Jurkat, Clone E6-1 (cell line): Measurements from ENCODE around the gene MED27. TPM values are rescaled to one million over a fixed set of nuclear protein-coding genes. Genes with fewer than 3 reads are reported as not detected.
A peak's percentile ranks its signal among the peaks of the same experiment; 100 is the strongest.

Experiments used
- DNase-seq: peaks from one replicate; pipeline ENCODE4 v3.0.0-alpha.2; 2011; ENCODE audit warnings: low read depth, low spot score
- H3K4me3 ChIP-seq: 2 replicates; pipeline ENCODE4 v1.5.1; 2011; ENCODE audit warnings: mild to moderate bottlenecking, low read length, control low read depth, moderate library complexity
- polyA plus RNA-seq: library from polyadenylated mRNA; unstranded; fragments of >200 nt; gene quantifications from one replicate; pipeline ENCODE4 v1.2.1, GENCODE V29; 2012; ENCODE audit warnings: missing spikeins; ENCODE audit not compliant: insufficient read length, insufficient read depth

The MED27 gene
- 63.1 TPM for polyA plus RNA-seq

DNA sequence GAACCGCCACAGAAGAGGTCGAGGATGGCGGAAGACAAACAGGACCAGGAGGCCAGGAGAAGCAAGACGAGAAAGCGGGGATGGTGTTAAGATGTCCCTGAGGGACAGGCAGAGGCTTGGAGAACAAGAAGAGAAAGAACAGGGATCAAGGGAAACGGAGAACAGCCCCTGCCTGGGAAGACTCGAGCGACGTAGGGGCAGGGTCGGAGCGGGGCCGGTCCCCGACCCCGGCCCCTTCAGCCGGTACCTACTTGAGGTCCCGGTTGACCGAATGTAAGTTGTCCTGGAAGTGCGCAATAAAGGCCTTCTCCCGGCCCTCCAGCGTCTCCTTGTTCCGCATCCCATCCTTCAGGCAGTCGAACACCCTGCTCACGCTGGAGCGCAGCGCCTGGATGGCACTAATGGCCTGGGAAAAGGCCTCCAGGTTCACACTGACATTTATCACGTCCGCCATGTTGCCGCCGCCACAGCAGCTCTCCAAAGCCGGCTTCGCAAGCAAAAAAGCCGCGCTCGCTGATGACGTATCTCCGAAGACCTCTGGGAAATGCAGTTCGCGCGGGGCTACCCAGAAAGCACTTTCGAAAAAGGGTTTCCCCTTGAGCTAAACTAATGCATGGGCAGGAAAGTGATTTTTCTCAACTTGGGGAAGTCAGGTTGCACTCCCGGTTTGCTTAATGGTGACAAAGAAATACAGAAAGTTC lies at the start of gene MED27:
Gene MED27, minus strand, starts transcription at position 477 of the 701 bp plus-strand sequence. Its CDS starts 23 bp downstream, at position 454.
- H3K4me3 ChIP-seq = peak within 1 kb of the TSS; percentile 79
- peak; percentile 88 for DNase-seq

DNA sequence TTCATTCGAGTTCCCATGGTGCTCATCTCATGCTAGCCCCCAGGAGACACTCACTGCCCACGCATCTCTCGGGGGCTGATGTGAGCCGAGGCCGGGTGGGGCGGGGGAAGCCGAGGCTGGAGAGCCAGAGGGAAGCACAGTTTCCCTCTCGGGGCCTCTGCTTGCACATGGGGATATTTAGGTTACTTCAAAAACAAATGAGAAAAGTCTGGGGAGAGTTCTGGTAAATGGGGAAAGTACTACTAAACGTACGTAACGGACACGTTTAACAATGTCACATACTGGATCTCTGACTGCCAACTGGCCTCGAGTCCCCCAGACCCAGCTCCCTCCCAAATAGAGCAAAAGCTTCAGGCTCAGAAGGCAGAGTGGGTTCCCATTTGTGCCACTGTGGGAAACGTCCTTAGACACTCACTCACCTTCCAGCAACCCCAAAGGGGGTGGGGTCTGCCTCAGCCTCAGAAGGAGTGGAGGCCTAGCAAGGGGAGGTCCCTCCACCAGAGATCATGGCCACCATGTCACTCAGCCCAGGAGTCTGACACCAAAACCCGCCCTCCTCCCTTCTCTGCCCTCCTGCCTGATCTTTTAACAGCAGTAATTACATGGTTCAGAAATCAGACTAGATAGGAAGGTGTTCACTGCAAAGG lies 48.3 kb upstream of the MED27 start:
- no peak for DNase-seq
- no peak overlapping the region for H3K4me3 ChIP-seq

DNA sequence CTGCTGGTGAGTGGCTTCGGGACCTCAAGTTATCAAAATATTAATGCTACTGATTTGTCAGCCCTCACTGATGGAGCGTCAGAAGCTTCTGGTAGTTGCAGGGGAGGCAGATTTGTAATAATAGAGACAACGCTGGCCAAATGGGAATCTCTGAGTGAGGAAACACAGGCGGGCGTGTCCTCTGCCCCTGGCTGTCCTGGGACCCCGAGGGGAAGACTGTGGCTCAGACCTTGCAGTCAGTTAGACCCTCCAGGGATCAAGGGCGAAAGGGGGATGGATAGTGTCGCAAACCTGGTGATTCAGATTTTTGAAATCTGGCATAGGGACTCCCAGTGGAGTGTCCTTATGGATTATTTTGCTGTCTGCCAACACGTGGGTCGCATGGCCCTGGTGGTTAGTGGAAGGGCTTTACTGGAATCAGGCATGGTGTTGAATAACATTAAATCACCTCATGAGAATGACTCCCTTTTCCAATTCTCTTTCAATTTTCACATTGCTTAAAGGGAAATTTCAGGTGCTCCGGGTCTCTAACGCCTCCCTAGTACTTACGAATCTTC lies 47.1 kb upstream of the MED27 start:
- no peak overlapping the region for H3K4me3 ChIP-seq
- DNase-seq = no peak

DNA sequence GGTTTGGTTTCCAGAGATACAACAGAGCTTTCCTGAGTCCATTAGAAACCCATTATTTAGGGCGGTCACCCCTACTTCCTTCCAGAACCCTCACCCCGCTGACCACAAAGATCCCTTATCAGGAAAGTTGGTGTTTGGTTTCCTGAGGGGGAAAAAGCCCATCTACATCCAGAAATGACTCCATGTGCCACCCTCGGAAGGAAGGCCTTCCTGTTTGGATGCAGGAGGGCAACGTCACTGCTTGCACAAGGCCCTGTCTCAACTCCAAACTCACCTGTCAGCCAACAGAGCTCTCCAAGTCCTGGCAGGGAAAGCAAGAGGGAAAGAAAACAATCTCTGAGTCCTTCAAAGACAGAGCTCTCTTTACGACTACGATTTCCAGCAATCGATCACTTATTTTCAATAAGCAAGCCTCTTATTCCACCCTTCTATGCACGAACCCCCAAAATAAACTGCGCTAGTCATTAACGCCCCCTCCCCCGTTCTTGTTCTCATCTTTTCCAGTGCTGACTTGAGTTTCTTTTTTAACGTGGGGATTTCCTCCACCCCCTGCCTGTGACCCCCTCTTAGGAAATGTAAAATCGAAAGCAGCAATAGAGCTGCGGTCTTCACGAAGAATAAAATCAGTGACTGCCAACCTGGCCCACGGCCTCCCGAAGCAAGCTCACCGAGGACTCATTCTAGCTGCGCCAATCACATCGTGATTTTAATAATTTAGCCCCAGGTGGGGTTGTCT lies 46.4 kb upstream of the MED27 start:
- no peak for DNase-seq
- H3K4me3 ChIP-seq = no peak overlapping the region

DNA sequence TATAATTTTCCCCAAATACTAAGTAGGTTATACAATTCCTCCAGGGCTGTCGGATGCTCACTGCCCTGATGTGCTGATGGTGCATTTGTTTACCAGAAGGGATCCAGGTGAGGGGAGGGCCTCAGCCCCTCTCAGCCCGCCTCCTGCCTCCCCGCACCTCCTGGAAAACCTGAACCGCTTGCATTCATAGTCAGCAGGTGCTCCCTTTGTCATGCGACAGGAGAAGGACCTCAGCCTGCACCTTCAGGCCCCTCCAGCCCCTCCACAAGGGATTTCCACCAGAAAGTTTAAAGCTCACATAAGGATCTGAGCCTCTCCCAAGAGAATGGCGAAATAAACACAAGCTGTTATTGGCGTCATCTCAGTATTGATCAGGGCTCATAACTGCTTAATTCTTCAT lies 45.7 kb upstream of the MED27 start:
- no peak for DNase-seq
- no peak overlapping the region for H3K4me3 ChIP-seq

- H3K4me3 ChIP-seq = no peak overlapping the region
- DNase-seq = no peak
Measured at GRCh38 chr9:132124800-132125199, 45.1 kb upstream of the MED27 start.

- no peak overlapping the region for H3K4me3 ChIP-seq
- no peak for DNase-seq
Measured at GRCh38 chr9:132121021-132121420, 41.4 kb upstream of the MED27 start.

- H3K4me3 ChIP-seq = no peak overlapping the region
Measured at GRCh38 chr9:132117694-132118093, 38.0 kb upstream of the MED27 start.

GRCh38 chr9:132116583-132116982 lies 36.9 kb upstream of the MED27 start:
- DNase-seq = no peak
- H3K4me3 ChIP-seq = no peak overlapping the region

More at GRCh38 chr9:132117694-132118093, 38.0 kb upstream of the MED27 start:
- no peak for DNase-seq

DNA sequence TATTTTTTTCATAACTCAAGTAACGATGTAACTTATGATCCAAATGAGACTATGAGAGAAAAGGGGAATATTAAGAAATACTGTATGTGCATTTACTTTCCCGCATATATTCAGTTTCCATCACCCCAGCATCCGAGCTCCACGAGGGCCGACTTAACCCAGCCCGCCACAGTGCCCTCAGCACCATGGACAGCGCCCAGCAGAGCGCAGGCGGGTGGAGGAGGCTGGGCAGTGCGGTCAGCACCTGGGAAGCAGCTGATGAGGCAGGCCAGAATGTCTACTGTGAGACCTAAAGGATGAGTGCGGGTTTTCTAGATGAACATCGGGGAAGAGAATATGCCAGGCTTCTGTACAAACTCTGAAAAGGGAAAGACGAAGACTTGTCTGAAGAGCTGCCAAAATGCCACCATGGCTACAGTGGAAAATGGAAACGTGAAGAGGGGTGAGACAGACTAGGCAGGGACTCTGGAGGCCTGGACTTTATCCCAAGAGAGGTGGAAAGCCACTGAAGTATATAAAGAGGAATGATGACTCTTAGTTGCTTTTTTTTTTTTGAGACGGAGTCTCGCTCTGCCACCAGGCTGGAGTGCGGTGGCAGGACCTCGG lies 34.5 kb upstream of the MED27 start:
- no peak overlapping the region for H3K4me3 ChIP-seq
- no peak for DNase-seq

DNA sequence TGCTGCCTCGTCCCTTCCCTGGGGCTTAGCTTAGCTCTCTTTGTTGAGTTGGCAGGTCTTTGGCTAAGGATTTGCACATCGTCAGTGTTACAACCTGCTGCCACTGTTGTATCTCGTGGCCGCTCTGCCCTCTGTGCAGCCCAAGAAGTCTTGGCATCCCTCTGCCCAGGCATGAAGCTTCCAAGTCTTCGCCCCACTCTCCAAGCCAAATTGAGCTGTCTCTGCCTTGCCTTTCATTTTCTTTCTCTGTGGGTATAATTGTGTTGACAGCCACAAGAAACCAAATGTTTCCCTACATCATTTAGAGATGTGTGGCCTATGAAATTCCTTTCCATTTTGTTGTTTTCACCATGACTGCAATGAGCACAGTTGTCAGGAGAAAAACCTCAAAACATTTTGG lies 29.6 kb upstream of the MED27 start:
- H3K4me3 ChIP-seq = no peak overlapping the region
- no peak for DNase-seq

DNA sequence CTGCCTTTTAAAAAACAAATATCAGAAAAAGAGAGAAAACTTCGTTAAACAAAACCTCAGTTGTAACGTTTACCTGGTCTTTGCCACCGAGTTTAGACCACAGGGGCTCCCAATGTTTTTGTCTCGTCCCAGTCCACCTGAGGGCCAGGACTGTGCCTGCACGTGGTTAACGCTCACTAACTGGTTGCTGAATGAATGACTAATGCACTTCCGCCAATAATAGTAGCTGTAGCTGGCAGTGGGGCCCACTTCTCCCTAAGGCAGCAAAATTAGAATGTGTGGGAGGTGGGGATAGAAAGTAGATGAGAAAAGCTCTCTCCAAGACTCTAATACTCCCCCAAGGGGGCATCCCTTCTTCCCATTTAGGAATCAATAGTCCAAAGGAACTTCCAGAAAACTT lies 29.1 kb upstream of the MED27 start:
- no peak overlapping the region for H3K4me3 ChIP-seq
- DNase-seq = no peak

GRCh38 chr9:132099741-132100407 lies 20.2 kb upstream of the MED27 start:
- H3K4me3 ChIP-seq = no peak overlapping the region
- no peak for DNase-seq

- DNase-seq = no peak
- no peak overlapping the region for H3K4me3 ChIP-seq
Measured at GRCh38 chr9:132099167-132099566, 19.5 kb upstream of the MED27 start.

DNA sequence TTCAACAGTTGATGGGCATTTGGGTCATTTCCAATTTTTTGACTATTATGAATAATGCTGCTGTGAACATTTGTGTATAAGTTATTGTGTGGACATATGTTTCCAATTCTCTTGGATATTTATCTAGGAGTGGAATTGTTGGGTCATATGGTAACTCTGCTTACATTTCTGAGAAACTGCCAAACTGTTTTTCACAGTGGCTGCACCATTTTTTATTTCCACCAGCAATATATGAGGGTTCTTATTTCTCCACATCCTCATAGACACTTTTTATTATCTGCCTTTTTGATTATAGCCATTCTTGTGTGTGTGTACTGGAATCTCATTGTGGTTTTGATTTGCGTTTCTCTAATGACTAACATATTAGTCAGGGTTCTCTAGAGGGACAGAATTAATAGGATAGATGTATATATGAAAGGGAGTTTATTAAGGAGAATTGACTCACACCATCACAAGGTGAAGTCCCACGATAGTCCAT lies 14.7 kb upstream of the MED27 start:
- DNase-seq = no peak
- H3K4me3 ChIP-seq = no peak overlapping the region

DNA sequence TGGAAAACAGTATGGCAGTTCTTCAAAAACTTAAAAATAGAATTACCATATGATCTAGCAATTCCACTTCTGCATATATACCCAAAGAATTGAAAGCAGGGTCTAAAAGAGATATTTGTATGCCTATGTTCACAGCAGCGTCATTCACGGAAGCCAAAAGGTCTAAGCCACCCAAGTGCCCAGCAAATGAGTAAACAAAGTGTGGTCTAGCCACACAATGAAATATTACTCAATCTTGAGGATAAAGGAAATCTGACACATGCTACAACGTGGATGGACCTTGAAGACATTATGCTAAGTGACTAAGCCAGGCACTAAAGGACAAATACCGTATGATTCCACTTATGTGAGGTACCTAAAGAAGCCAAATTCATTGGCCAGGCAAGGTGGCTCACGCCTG lies 11.1 kb upstream of the MED27 start:
- DNase-seq = no peak
- H3K4me3 ChIP-seq = no peak overlapping the region

GRCh38 chr9:132087438-132088030 lies 7.9 kb upstream of the MED27 start:
- H3K4me3 ChIP-seq = no peak overlapping the region
- no peak for DNase-seq

DNA sequence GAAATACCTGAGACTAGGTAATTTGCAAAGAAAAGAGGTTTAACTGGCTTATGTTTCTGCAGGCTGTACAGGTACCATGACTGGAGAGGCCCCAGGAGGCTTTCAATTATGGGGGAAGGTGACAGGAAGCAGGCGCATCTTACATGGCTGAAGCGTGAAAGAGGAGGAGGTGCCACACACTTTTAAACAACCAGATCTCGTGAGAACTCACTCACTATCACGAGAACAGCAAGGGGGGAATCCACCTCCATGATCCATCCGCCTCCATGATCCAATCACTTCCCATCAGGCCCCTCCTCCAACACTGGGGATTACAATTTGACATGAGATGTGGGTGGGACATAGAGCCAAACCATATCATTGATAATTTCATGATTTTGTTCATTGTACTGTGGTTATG lies 2.5 kb upstream of the MED27 start:
- no peak for DNase-seq
- H3K4me3 ChIP-seq = no peak overlapping the region
